ENCODE results near the gene DPH3.

DPH3 gene

DNA sequence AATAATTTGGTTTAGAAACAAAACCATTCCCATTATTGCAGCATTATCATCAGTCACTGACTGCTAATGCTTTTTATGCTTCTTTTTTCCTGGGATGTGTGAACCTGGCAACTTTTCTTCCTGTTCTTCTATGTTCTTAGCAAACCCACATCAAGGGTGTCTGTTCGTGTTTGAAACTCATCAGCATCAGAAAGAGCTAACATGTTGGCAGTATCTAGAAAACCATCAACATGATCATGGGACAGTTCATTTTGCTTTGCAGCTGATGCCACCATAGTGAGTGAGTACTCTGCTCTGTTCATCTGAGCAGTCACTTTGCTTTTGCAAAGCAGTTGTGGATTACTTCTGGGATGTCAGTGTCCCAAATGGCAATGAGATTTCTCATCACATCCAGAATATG, 5.9 kb downstream of the DPH3 start:
- H3K4me3 ChIP-seq (ENCODE audit: low read depth, low read length), result no peak overlapping the region
- TF ChIP-seq, protein P1, sequence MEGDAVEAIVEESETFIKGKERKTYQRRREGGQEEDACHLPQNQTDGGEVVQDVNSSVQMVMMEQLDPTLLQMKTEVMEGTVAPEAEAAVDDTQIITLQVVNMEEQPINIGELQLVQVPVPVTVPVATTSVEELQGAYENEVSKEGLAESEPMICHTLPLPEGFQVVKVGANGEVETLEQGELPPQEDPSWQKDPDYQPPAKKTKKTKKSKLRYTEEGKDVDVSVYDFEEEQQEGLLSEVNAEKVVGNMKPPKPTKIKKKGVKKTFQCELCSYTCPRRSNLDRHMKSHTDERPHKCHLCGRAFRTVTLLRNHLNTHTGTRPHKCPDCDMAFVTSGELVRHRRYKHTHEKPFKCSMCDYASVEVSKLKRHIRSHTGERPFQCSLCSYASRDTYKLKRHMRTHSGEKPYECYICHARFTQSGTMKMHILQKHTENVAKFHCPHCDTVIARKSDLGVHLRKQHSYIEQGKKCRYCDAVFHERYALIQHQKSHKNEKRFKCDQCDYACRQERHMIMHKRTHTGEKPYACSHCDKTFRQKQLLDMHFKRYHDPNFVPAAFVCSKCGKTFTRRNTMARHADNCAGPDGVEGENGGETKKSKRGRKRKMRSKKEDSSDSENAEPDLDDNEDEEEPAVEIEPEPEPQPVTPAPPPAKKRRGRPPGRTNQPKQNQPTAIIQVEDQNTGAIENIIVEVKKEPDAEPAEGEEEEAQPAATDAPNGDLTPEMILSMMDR (IDR thresholded peaks at IDR 0.05; ENCODE audit: low read depth, low read length), result no peak
- in situ Hi-C loops (cut with HindIII; ENCODE audit: low sequenced_read_pairs), result no loop called here
- no peak for DNase-seq (ENCODE audit: low read depth, low spot score)

DNA sequence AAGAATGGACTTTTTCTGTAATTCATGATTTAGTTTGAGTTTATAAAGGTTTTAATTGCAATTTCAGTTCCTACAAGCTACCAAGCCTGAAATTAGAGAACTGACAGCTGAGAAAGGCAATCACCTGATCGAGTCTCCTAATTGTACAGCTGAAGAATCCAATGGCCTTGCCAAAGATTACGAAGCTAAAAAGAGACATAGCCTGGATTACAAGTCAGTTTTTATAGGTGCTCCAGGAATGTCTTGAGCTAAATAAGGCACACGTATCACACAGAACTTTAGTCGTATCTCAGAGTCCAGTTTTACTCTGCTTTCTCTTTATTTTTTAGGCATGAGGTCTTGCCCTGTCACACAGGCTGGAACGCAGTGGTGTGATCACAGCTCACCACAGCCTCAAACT, 6.6 kb downstream of the DPH3 start:
- in situ Hi-C loops (cut with HindIII; ENCODE audit: low sequenced_read_pairs), result no loop called here
- no peak for DNase-seq (ENCODE audit: low read depth, low spot score)
- TF ChIP-seq, protein P1 (IDR thresholded peaks at IDR 0.05; ENCODE audit: low read depth, low read length), result no peak
- H3K4me3 ChIP-seq (ENCODE audit: low read depth, low read length), result no peak overlapping the region

DNA sequence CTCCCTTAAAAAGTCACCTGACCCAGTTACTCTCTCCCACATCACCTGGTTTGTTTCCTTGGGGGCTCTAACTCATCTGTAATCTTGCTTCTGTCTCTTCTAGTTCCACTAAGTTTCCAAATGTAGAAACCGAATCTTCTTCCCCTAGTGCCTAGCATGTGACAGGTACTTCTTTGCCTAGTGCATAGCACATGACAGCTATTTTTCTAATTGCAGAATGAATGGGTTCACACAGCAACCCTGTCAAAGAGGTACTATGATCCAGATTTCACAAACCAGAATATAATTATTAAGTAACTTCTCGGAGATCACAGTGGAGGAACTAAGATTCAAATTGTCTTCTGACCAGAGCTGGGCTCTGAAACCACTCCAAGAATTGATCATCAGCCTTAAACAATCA, 7.4 kb downstream of the DPH3 start:
- in situ Hi-C loops (cut with HindIII; ENCODE audit: low sequenced_read_pairs), result no loop called here
- no peak overlapping the region for H3K4me3 ChIP-seq (ENCODE audit: low read depth, low read length)
- TF ChIP-seq, protein P1 (IDR thresholded peaks at IDR 0.05; ENCODE audit: low read depth, low read length), result no peak
- no peak for DNase-seq (ENCODE audit: low read depth, low spot score)

DNA sequence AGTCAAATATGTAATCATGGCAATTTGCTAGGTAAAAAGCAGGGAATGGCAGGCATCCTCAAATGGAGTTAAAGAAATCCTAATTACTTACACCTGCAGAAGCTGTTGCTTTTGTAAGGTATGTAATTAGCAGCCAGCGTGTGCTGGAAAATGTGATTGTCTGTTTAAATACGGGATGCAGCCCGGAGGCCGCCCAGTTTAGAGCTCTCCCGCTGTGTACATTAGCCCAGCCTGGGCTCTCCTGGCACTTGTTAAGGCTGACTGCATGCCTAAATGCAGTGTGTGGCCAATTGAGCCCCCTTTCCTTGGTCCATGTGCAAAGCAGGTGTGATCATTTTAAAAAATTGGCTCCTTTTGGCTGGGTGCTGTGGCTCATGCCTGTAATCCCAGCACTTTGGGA, 9.0 kb downstream of the DPH3 start:
- no peak for DNase-seq (ENCODE audit: low read depth, low spot score)
- in situ Hi-C loops (cut with HindIII; ENCODE audit: low sequenced_read_pairs), result no loop called here
- TF ChIP-seq, protein P1 (IDR thresholded peaks at IDR 0.05; ENCODE audit: low read depth, low read length), result no peak
- H3K4me3 ChIP-seq (ENCODE audit: low read depth, low read length), result no peak overlapping the region

DNA sequence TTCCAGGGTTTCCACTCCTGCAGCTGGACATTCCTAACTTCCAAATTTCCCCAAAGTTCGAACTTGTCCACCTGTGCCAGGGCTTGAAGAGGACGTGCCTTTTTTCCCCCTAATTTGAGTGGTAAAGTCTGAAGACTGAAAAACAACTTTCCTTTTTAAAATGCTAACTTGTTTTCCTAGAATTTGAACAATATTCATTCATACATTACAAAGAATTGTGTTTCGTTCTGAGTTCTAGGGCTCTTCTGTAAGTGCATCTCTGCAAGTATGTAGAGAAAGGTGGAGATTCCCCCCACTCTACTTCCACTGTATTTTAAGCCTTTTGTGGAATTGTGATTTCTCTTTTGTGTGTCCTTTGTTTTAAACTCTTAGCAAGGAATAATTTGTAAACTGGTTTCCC, 9.4 kb downstream of the DPH3 start:
- no peak overlapping the region for H3K4me3 ChIP-seq (ENCODE audit: low read depth, low read length)
- no peak for DNase-seq (ENCODE audit: low read depth, low spot score)
- in situ Hi-C loops (cut with HindIII; ENCODE audit: low sequenced_read_pairs), result no loop called here
- TF ChIP-seq, protein P1 (IDR thresholded peaks at IDR 0.05; ENCODE audit: low read depth, low read length), result no peak

DNA sequence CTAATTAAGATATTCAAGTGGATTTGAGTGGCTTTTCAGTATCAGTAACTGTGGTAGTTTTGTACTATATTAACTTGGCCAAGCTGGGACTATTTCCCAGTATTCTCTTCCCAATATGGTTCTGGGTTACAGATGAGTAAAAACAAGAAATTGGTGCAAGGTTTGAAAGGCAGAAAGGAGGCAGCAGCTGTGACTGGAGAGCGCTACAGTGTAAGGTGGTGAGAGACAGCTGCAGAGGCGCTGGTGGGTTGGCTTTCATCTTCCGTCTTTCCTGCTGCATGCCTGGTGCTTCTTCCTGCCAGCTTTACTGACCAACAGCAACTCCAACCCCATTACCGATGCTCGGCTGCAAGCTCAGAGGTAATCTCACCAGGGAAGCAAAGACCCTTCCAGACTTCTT, 9.8 kb downstream of the DPH3 start:
- no peak for DNase-seq (ENCODE audit: low read depth, low spot score)
- in situ Hi-C loops (cut with HindIII; ENCODE audit: low sequenced_read_pairs), result no loop called here
- TF ChIP-seq, protein P1 (IDR thresholded peaks at IDR 0.05; ENCODE audit: low read depth, low read length), result no peak
- H3K4me3 ChIP-seq (ENCODE audit: low read depth, low read length), result no peak overlapping the region

DNA sequence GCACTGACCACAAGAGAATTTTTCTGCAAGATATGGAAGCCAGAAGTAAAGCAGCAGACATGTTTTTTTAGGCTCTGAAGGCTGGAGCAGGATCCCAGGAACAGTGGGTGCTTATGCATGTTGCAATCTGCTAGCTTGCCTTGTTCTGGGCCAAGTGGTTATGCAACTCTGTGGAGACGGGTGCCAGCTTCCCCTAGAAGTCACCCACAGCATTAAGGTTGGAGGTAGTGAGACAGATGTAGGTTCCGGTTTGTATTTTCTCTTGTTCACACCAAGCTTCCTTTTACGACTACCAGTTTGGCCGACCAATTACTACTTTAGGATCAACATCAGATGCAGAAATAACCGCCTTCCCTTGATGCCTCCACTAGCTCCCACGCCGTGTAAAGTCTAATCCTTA, 11.1 kb downstream of the DPH3 start:
- TF ChIP-seq, protein P1 (IDR thresholded peaks at IDR 0.05; ENCODE audit: low read depth, low read length), result no peak
- in situ Hi-C loops (cut with HindIII; ENCODE audit: low sequenced_read_pairs), result no loop called here
- no peak overlapping the region for H3K4me3 ChIP-seq (ENCODE audit: low read depth, low read length)
- DNase-seq (ENCODE audit: low read depth, low spot score), result no peak

Measured in astrocyte of the spinal cord (primary cell).